ENCODE measurements around the gene HSPB1. TPM values are rescaled to one million over a fixed set of nuclear protein-coding genes. Genes with fewer than 3 reads are reported as not detected.
"Not testable (repeated sequence)": the region's sequence is repeated elsewhere in the genome, so short reads cannot be mapped to it uniquely, and the experiment has no call there.

Gene HSPB1
- total and polyA plus RNA-seq, 2 of the 13 experiments (the other 11 are each of a cell fraction or from before 2014, with no cell fraction given) = 21.0 to 38.6 TPM

- H2AFZ ChIP-seq (ENCODE audit: low read length); intact Hi-C loops (cut with micrococcal nuclease; ENCODE audit: unreplicated experiment); H3K27me3 ChIP-seq (ENCODE audit: control insufficient read depth in 1 of 2, insufficient read depth in 2 of 2, low read length in 2 of 2); H3K36me3 ChIP-seq (replicated peaks in 1 of 2; ENCODE audit: control insufficient read depth in 1 of 2, insufficient read depth in 2 of 2, low read length in 2 of 2); CTCF ChIA-PET (ENCODE audit: low intra/inter-chr PET ratio, low total read pairs); ATAC-seq; H3K4me3 ChIP-seq (replicated peaks in 1 of 3; ENCODE audit: insufficient read depth in 1 of 3, low read depth in 2 of 3, low read length in 3 of 3); H3K4me2 ChIP-seq (ENCODE audit: low read depth, low read length); DNase-seq (ENCODE audit: low spot score); H3K9ac ChIP-seq (ENCODE audit: insufficient read depth, low read depth, low read length); H3K27ac ChIP-seq (ENCODE audit: extremely low read length, insufficient read depth, low read length); BruUV-seq (replicated peaks); in situ Hi-C loops (cut with HindIII; ENCODE audit: extremely low pct_ligation_motif_present, low pct_unique_long_range_greater_than_20kb); H3K79me2 ChIP-seq (ENCODE audit: insufficient read depth, low read length); H4K20me1 ChIP-seq (ENCODE audit: insufficient read depth, low read length); FAIRE-seq; H3K9me3 ChIP-seq (ENCODE audit: low read length): not testable (repeated sequence)
- peaks cover 60% of the 10 kb centered on the region for H3K4me1 ChIP-seq (ENCODE audit: insufficient read depth, low read length)
- TF ChIP-seq NFYC (CRISPR knock-in tag; IDR thresholded peaks at IDR 0.05) = peak; percentile 72
- TF ChIP-seq NFYB (CRISPR knock-in tag; IDR thresholded peaks at IDR 0.05) = peak; percentile 69
- POLR2A ChIA-PET = interaction anchor here (0.6 to 1.7 kb wide), 4 partner anchors 9 to 50 kb away, joined by 3 to 8 read pairs (median 4); partner anchors contain the start of gene YWHAG
- WGBS (ENCODE audit: low lambda C conversion rate) = 69% methylated on average over 11 of the region's 12 CpGs
Observed at GRCh38 chr7:76308874-76309273, 6.4 kb downstream of the HSPB1 start.

- intact Hi-C loops (cut with micrococcal nuclease; ENCODE audit: unreplicated experiment); FAIRE-seq; H3K27me3 ChIP-seq (ENCODE audit: control insufficient read depth in 1 of 2, insufficient read depth in 2 of 2, low read length in 2 of 2); H4K20me1 ChIP-seq (ENCODE audit: insufficient read depth, low read length); BruUV-seq (replicated peaks); H2AFZ ChIP-seq (ENCODE audit: low read length); H3K79me2 ChIP-seq (ENCODE audit: insufficient read depth, low read length); H3K27ac ChIP-seq (ENCODE audit: extremely low read length, insufficient read depth, low read length); H3K36me3 ChIP-seq (replicated peaks in 1 of 2; ENCODE audit: control insufficient read depth in 1 of 2, insufficient read depth in 2 of 2, low read length in 2 of 2); H3K9ac ChIP-seq (ENCODE audit: insufficient read depth, low read depth, low read length); H3K9me3 ChIP-seq (ENCODE audit: low read length); H3K4me2 ChIP-seq (ENCODE audit: low read depth, low read length); ATAC-seq; H3K4me3 ChIP-seq (replicated peaks in 1 of 3; ENCODE audit: insufficient read depth in 1 of 3, low read depth in 2 of 3, low read length in 3 of 3); DNase-seq (ENCODE audit: low spot score): not testable (repeated sequence)
- in situ Hi-C loops (cut with HindIII; ENCODE audit: extremely low pct_ligation_motif_present, low pct_unique_long_range_greater_than_20kb) = loop anchor here (5.0 kb wide), 1 partner anchor 137 kb away; no protein-coding TSS in a partner anchor
- 87% methylated on average over 23 of the region's 50 CpGs for WGBS (ENCODE audit: low lambda C conversion rate)
- CTCF ChIA-PET (ENCODE audit: low intra/inter-chr PET ratio, low total read pairs) = interaction anchor here (6.3 kb wide), 1 partner anchor 16 kb away, joined by 179 read pairs; no protein-coding TSS in a partner anchor
- H3K4me1 ChIP-seq (ENCODE audit: insufficient read depth, low read length) = peaks cover 57% of the 10 kb centered on the region
- POLR2A ChIA-PET = interaction anchor here (0.7 to 1.7 kb wide), 3 partner anchors 8 to 49 kb away, joined by 3 to 8 read pairs (median 3); partner anchors contain the start of gene YWHAG
Observed at GRCh38 chr7:76309341-76310101, 7.0 kb downstream of the HSPB1 start.

All from HepG2 (cell line).